HCT116 (cell line): ENCODE data around the gene HSPA9. TPM values are rescaled to one million over a fixed set of nuclear protein-coding genes. Genes with fewer than 3 reads are reported as not detected.
A peak's percentile ranks its signal among the peaks of the same experiment; 100 is the strongest.

ENCODE experiments used
- ATAC-seq: fragments of 200-7000 bp; cut with Tn5 transposase; 2 replicates; pipeline ENCODE4 v1.9.1; 2020; ENCODE audit warnings: mild to moderate bottlenecking, moderate library complexity
- BruUV-seq: library from RNA; stranded (reverse); fragments of 400-500 nt; replicated peaks from 2 replicates; lab custom pipeline; 2021; lab: Mats Ljungman, UMichigan
- CTCF ChIA-PET: fragments of 300-600 bp; sonication (Branson Sonifier 250); formaldehyde crosslinking; loops from one replicate; lab custom pipeline; 2021; ENCODE audit warnings: antibody characterized with exemption; lab: Charles Lee
- POLR2A ChIA-PET: fragments of 300-600, 350-600 bp; sonication (Branson Sonifier 250); formaldehyde crosslinking; loops from one replicate; lab custom pipeline; 2021; ENCODE audit warnings: antibody characterized with exemption; lab: Charles Lee
- RAD21 ChIA-PET, 2 experiments: fragments of 300-600 bp; sonication (Branson Sonifier 250); formaldehyde crosslinking; loops; one replicate each; lab custom pipeline; 2023; ENCODE audit warnings: low total read pairs in 2 of 2; ENCODE audit not compliant: uncharacterized antibody in 2 of 2, unreplicated experiment in 2 of 2, low non-redundant PET in 1 of 2; lab: Charles Lee
- DNase-seq: peaks from one replicate; pipeline ENCODE4 v3.0.0-alpha.2; 2010; ENCODE audit warnings: low read depth, low spot score
- H2AFZ ChIP-seq: fragments of 200-600 bp; shearing (Covaris generic), sonication (generic); 2 replicates; pipeline ENCODE4 v1.6.1; 2017; ENCODE audit warnings: low read depth, mixed run types, mixed read lengths, antibody characterized with exemption, low read length; ENCODE audit not compliant: poor library complexity, severe bottlenecking
- H3K27ac ChIP-seq: 2 replicates; pipeline ENCODE4 v1.5.1; 2012; ENCODE audit warnings: low read depth, low read length
- H3K27me3 ChIP-seq: fragments of 200-600 bp; sonication (generic); 2 replicates; pipeline ENCODE4 v1.6.1; 2016; ENCODE audit warnings: mixed run types, low read length, mixed read lengths; ENCODE audit not compliant: insufficient read depth
- H3K36me3 ChIP-seq, 2 experiments: fragments of 200-500 bp in 1 of 2; fragments of 200-600 bp in 1 of 2; sonication (Bioruptor generic) in 1 of 2; sonication (generic) in 1 of 2; 2 replicates each; pipeline versions ENCODE4 v1.5.1 to v1.6.1; 2014 to 2016; ENCODE audit warnings: low read length in 2 of 2, inconsistent platforms in 1 of 2, mixed read lengths in 1 of 2, mixed run types in 1 of 2; ENCODE audit not compliant: insufficient read depth in 2 of 2, control insufficient read depth in 1 of 2
- H3K4me1 ChIP-seq, 2 experiments: fragments of 200-600 bp in 1 of 2; sonication (generic) in 1 of 2; 2 replicates each; pipeline versions ENCODE4 v1.5.1 to v1.6.1; 2012 to 2017; ENCODE audit warnings: low read length in 2 of 2, inconsistent platforms in 1 of 2, mild to moderate bottlenecking in 1 of 2, mixed read lengths in 1 of 2, mixed run types in 1 of 2, moderate library complexity in 1 of 2; ENCODE audit not compliant: insufficient read depth in 2 of 2, control insufficient read depth in 1 of 2
- H3K4me2 ChIP-seq: fragments of 200-600 bp; sonication (generic); 2 replicates; pipeline ENCODE4 v1.6.1; 2017; ENCODE audit warnings: mixed run types, low read length, mixed read lengths
- H3K4me3 ChIP-seq, 2 experiments: fragments of 200-600 bp in 1 of 2; sonication (generic) in 1 of 2; replicated peaks in 1 of 2; 2 replicates each; pipeline ENCODE4 v1.5.1; 2011 to 2016; ENCODE audit warnings: low read length in 2 of 2, control low read depth in 1 of 2, low read depth in 1 of 2, mild to moderate bottlenecking in 1 of 2, mixed read lengths in 1 of 2, mixed run types in 1 of 2
- H3K79me2 ChIP-seq: fragments of 200-600 bp; sonication (generic); 2 replicates; pipeline ENCODE4 v1.6.1; 2017; ENCODE audit warnings: mild to moderate bottlenecking, mixed run types, low read length, moderate library complexity, mixed read lengths; ENCODE audit not compliant: insufficient read depth
- H3K9ac ChIP-seq: fragments of 200-600 bp; sonication (generic); 2 replicates; pipeline ENCODE4 v1.6.1; 2016; ENCODE audit warnings: low read length, mixed read lengths
- H3K9me2 ChIP-seq: fragments of 200-600 bp; sonication (generic), shearing (Covaris generic); 2 replicates; pipeline ENCODE4 v1.6.1; 2017; ENCODE audit warnings: mixed run types, mild to moderate bottlenecking, moderate library complexity; ENCODE audit not compliant: insufficient read depth
- H3K9me3 ChIP-seq, 2 experiments: fragments of 200-500 bp in 1 of 2; fragments of 200-600 bp in 1 of 2; sonication (Bioruptor generic) in 1 of 2; sonication (generic) in 1 of 2; 2 replicates each; pipeline ENCODE4 v1.6.1; 2014 to 2017; ENCODE audit warnings: low read length in 2 of 2, mixed read lengths in 2 of 2, inconsistent platforms in 1 of 2, low read depth in 1 of 2, mild to moderate bottlenecking in 1 of 2, mixed run types in 1 of 2, moderate library complexity in 1 of 2; ENCODE audit not compliant: control insufficient read depth in 1 of 2, insufficient read depth in 1 of 2
- H4K20me1 ChIP-seq: fragments of 200-600 bp; sonication (generic), shearing (Covaris generic); 2 replicates; pipeline ENCODE4 v1.6.1; 2017; ENCODE audit warnings: mixed run types, mild to moderate bottlenecking, moderate library complexity; ENCODE audit not compliant: insufficient read depth
- CBX3 ChIP-seq: IDR thresholded peaks from 2 replicates; pipeline ENCODE4 v1.6.1; 2012; ENCODE audit warnings: low read depth
- EGR1 ChIP-seq: IDR thresholded peaks from 2 replicates; pipeline ENCODE4 v1.6.1; 2012; ENCODE audit warnings: low read depth
- ELF1 ChIP-seq: IDR thresholded peaks from 2 replicates; pipeline ENCODE4 v1.6.1; 2012; ENCODE audit warnings: low read depth, borderline replicate concordance
- FOSL1 ChIP-seq: IDR thresholded peaks from 2 replicates; pipeline ENCODE4 v1.6.1; 2012; ENCODE audit warnings: low read depth
- JUND ChIP-seq: IDR thresholded peaks from 2 replicates; pipeline ENCODE4 v1.6.1; 2012
- POLR2AphosphoS5 ChIP-seq: IDR thresholded peaks from 2 replicates; pipeline ENCODE4 v1.6.1; 2011; ENCODE audit warnings: mild to moderate bottlenecking, low read depth, low read length, moderate library complexity
- RAD21 ChIP-seq: IDR thresholded peaks from 2 replicates; pipeline ENCODE4 v1.6.1; 2012; ENCODE audit warnings: low read depth, mild to moderate bottlenecking
- REST ChIP-seq: IDR thresholded peaks from 2 replicates; pipeline ENCODE4 v1.6.1; 2012; ENCODE audit warnings: low read depth
- SIN3A ChIP-seq: IDR thresholded peaks from 2 replicates; pipeline ENCODE4 v1.6.1; 2012; ENCODE audit warnings: low read depth
- SRF ChIP-seq: IDR thresholded peaks from 2 replicates; pipeline ENCODE4 v1.6.1; 2012; ENCODE audit warnings: low read depth
- TCF7L2 ChIP-seq: IDR thresholded peaks from 2 replicates; pipeline ENCODE4 v1.7.0; 2011; ENCODE audit warnings: borderline replicate concordance, inconsistent platforms; ENCODE audit not compliant: insufficient read depth, insufficient read length; ENCODE audit errors: extremely low read depth
- ZFX ChIP-seq: fragments of 450-650 bp; IDR thresholded peaks from 2 replicates; pipeline ENCODE4 v1.6.1; 2017
- ZNF274 ChIP-seq: fragments of 200-500 bp; sonication (Bioruptor generic); IDR thresholded peaks from 2 replicates; pipeline ENCODE4 v1.6.1; 2014; ENCODE audit warnings: mild to moderate bottlenecking, low read depth, low read length, inconsistent platforms
- intact Hi-C: fragments of 100-400 bp; cut with micrococcal nuclease; formaldehyde crosslinking; loops from 2 replicates; pipeline ENCODE4 v1.10.0; 2022
- total RNA-seq: library from RNA; stranded (reverse); gene quantifications from one replicate; pipeline ENCODE4 v1.2.1, GENCODE V29; 2021; ENCODE audit not compliant: unreplicated experiment
- TF ChIP-seq, protein P1 (sequence below), 3 experiments: fragments of 200-600 bp in 1 of 3; sonication (generic) in 1 of 3; IDR thresholded peaks in 2 of 3; conservative IDR thresholded peaks in 1 of 3; 2 replicates each; pipeline ENCODE4 v1.5.1; 2012 to 2017; ENCODE audit warnings: low read depth in 2 of 3, low read length in 2 of 3, antibody characterized with exemption in 1 of 3, borderline replicate concordance in 1 of 3, control low read depth in 1 of 3, mild to moderate bottlenecking in 1 of 3, mixed read lengths in 1 of 3, mixed run types in 1 of 3, moderate library complexity in 1 of 3; ENCODE audit not compliant: insufficient read depth in 1 of 3

Gene HSPA9
- total RNA-seq, 1 experiment from 2014 or later, result 486 TPM

- TF ChIP-seq ZNF274, result no peak
- no peak for TF ChIP-seq SIN3A
- no peak for TF ChIP-seq ZFX
These were observed 14.2 kb downstream of the HSPA9 start (continued) for GRCh38 chr5:138560971-138561370.

GRCh38 chr5:138559937-138560336, 15.3 kb downstream of the HSPA9 start:
- Histone ChIP-seq H3K79me2 (peaks cover 85% of the 10 kb centered on the region), H3K9me2 (no peaks in the 10 kb centered on the region), H3K4me1 (no peaks in the 10 kb centered on the region), H4K20me1 (peaks cover 29% of the 10 kb centered on the region; the same call in 1 of the 2 replicates), H3K27me3 (no peaks in the 10 kb centered on the region), H3K9me3 (no peaks in the 10 kb centered on the region), H3K27ac (no peak overlapping the region), H3K9ac (no peak overlapping the region), H2AFZ (no peak overlapping the region), H3K36me3 (peaks cover 77 to 81% of the 10 kb centered on the region in 2 experiments), H3K4me3 (no peak overlapping the region), H3K4me2 (no peak overlapping the region)
- ChIA-PET RAD21 (no interaction called here), POLR2A (no interaction called here), CTCF (no interaction called here)
- no TSS peak for BruUV-seq
- intact Hi-C loops, result no loop called here
- DNase-seq (no peak), ATAC-seq (0 out of 2 replicates have a peak, but pooled peaks have one; percentile 28)
- no peak for TF ChIP-seq ELF1
- TF ChIP-seq SRF, result no peak
- no peak for TF ChIP-seq CBX3
- TF ChIP-seq POLR2AphosphoS5, result no peak
- no peak for TF ChIP-seq JUND

GRCh38 chr5:138557677-138558076, 17.5 kb downstream of the HSPA9 start:
- POLR2A ChIA-PET, result no interaction called here
- peaks cover 72 to 78% of the 10 kb centered on the region in 2 experiments for H3K36me3 ChIP-seq
- TF ChIP-seq, protein P1, sequence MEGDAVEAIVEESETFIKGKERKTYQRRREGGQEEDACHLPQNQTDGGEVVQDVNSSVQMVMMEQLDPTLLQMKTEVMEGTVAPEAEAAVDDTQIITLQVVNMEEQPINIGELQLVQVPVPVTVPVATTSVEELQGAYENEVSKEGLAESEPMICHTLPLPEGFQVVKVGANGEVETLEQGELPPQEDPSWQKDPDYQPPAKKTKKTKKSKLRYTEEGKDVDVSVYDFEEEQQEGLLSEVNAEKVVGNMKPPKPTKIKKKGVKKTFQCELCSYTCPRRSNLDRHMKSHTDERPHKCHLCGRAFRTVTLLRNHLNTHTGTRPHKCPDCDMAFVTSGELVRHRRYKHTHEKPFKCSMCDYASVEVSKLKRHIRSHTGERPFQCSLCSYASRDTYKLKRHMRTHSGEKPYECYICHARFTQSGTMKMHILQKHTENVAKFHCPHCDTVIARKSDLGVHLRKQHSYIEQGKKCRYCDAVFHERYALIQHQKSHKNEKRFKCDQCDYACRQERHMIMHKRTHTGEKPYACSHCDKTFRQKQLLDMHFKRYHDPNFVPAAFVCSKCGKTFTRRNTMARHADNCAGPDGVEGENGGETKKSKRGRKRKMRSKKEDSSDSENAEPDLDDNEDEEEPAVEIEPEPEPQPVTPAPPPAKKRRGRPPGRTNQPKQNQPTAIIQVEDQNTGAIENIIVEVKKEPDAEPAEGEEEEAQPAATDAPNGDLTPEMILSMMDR (IDR thresholded peaks at IDR 0.05 in 2 of 3, conservative IDR thresholded peaks at IDR 0.05 in 1 of 3; ENCODE audit: borderline replicate concordance in 1 of 3, insufficient read depth in 1 of 3, low read depth in 2 of 3, low read length in 2 of 3), result no peak
- no peak for TF ChIP-seq JUND
- no peak for TF ChIP-seq RAD21
- no peak for TF ChIP-seq EGR1
- TF ChIP-seq FOSL1, result no peak
- no peak for TF ChIP-seq POLR2AphosphoS5
- TF ChIP-seq REST, result no peak
- no peak for TF ChIP-seq ZNF274
- TF ChIP-seq ELF1, result no peak
- TF ChIP-seq ZFX, result no peak
- no peak for TF ChIP-seq TCF7L2

More at GRCh38 chr5:138557677-138558076, 17.5 kb downstream of the HSPA9 start:
- H3K4me2 ChIP-seq, result no peak overlapping the region
- H3K9me2 ChIP-seq, result no peaks in the 10 kb centered on the region
- H4K20me1 ChIP-seq, result peaks cover 18% of the 10 kb centered on the region; the same call in 1 of the 2 replicates
- CTCF ChIA-PET, result no interaction called here
- DNase-seq (no peak), ATAC-seq (no peak)
- RAD21 ChIA-PET, result no interaction called here
- H3K9ac ChIP-seq, result no peak overlapping the region
- H3K27ac ChIP-seq, result no peak overlapping the region
- intact Hi-C loops, result no loop called here
- H3K4me3 ChIP-seq, result no peak overlapping the region
- no peaks in the 10 kb centered on the region for H3K9me3 ChIP-seq
- no peak overlapping the region for H2AFZ ChIP-seq
- H3K79me2 ChIP-seq, result peaks cover 63% of the 10 kb centered on the region
- H3K4me1 ChIP-seq, result no peaks in the 10 kb centered on the region
- BruUV-seq, result no TSS peak
- no peaks in the 10 kb centered on the region for H3K27me3 ChIP-seq
